ENCODE results near the gene ZNF550. TPM values are rescaled to one million over a fixed set of nuclear protein-coding genes. Genes with fewer than 3 reads are reported as not detected.
"Not testable (repeated sequence)": the region's sequence is repeated elsewhere in the genome, so short reads cannot be mapped to it uniquely, and the experiment has no call there.

The ZNF550 gene
- total and polyA plus RNA-seq, 9 of the 15 experiments (the other 6 are each of a cell fraction or from before 2014, with no cell fraction given): 1.6 to 11.8 (median 4.3) TPM

- peak; percentile 63 for TF ChIP-seq GMEB1 (CRISPR knock-in tag; IDR thresholded peaks at IDR 0.05)
- TF ChIP-seq RBFOX2 (IDR thresholded peaks at IDR 0.05; ENCODE audit: low read depth, low read length): peak; percentile 46
- TF ChIP-seq TFAP4 (CRISPR knock-in tag; IDR thresholded peaks at IDR 0.05; ENCODE audit: borderline replicate concordance): no peak
- no peak for TF ChIP-seq DEAF1 (CRISPR knock-in tag; IDR thresholded peaks at IDR 0.05)
- peak; percentile 67 for TF ChIP-seq GABPA (tag; conservative IDR thresholded peaks at IDR 0.05; ENCODE audit: low read depth)
- peak; percentile 5 to 17; a peak in 1 of 4 replicates for TF ChIP-seq SIX5 (IDR thresholded peaks at IDR 0.05; ENCODE audit: borderline replicate concordance in 1 of 2, insufficient read depth in 1 of 2, low read depth in 1 of 2, low read length in 2 of 2)
- TF ChIP-seq PTTG1 (tag; IDR thresholded peaks at IDR 0.05; ENCODE audit: low read depth): no peak
- TF ChIP-seq ZNF780A (CRISPR knock-in tag; IDR thresholded peaks at IDR 0.05): no peak
- no peak for TF ChIP-seq ZNF24 (IDR thresholded peaks at IDR 0.05)
- no peak for TF ChIP-seq ELF4 (CRISPR knock-in tag; IDR thresholded peaks at IDR 0.05)
- peak; percentile 57 for TF ChIP-seq POLR2G (IDR thresholded peaks at IDR 0.05; ENCODE audit: low read depth, low read length)
- no peak for TF ChIP-seq ZNF174 (CRISPR knock-in tag; IDR thresholded peaks at IDR 0.05)
- TF ChIP-seq E2F6 (IDR thresholded peaks at IDR 0.05; ENCODE audit: borderline replicate concordance in 1 of 2, extremely low read depth in 1 of 2, insufficient read depth in 1 of 2, insufficient read length in 1 of 2, low read depth in 1 of 2, low read length in 1 of 2, poor library complexity in 1 of 2, severe bottlenecking in 1 of 2): peak in 1 of 2 experiments; percentile 75
- TF ChIP-seq CREM (IDR thresholded peaks at IDR 0.05; ENCODE audit: low read depth): 0 out of 2 replicates have a peak, but pooled peaks have one; percentile 21
Observed at GRCh38 chr19:57527136-57527881, 32.4 kb downstream of the ZNF550 start, which contains the start of gene ZNF549 (continued).

- in situ Hi-C loops (cut with MboI); DNase-seq (ENCODE audit: extremely low read depth in 1 of 4, low spot score in 3 of 4); BruUV-seq (replicated peaks); POLR2A ChIA-PET; H3K4me3 ChIP-seq; H3K9me1 ChIP-seq (ENCODE audit: control insufficient read depth, insufficient read depth, low read length); H3K9me3 ChIP-seq (replicated peaks; ENCODE audit: control insufficient read depth, insufficient read depth, low read depth, low read length); H3K9ac ChIP-seq (ENCODE audit: insufficient read depth in 1 of 2, low read depth in 2 of 2, low read length in 2 of 2); H3K27ac ChIP-seq (ENCODE audit: extremely low read depth, low read depth, low read length); H2AFZ ChIP-seq (ENCODE audit: low read depth, low read length); H3K27me3 ChIP-seq (ENCODE audit: control insufficient read depth in 2 of 2, insufficient read depth in 2 of 2, low read length in 2 of 2); H4K20me1 ChIP-seq (replicated peaks; ENCODE audit: control insufficient read depth, insufficient read depth, low read length); CTCF ChIA-PET (ENCODE audit: low intra/inter-chr PET ratio); intact Hi-C loops (cut with micrococcal nuclease); H3K4me2 ChIP-seq (ENCODE audit: insufficient read depth, low read length); FAIRE-seq; ATAC-seq; H3K79me2 ChIP-seq (ENCODE audit: control insufficient read depth, insufficient read depth, low read length); H3K36me3 ChIP-seq (ENCODE audit: control insufficient read depth, insufficient read depth, low read length); H3K4me1 ChIP-seq (replicated peaks in 1 of 2; ENCODE audit: control insufficient read depth in 2 of 2, insufficient read depth in 2 of 2, low read length in 2 of 2): not testable (repeated sequence)
- WGBS (ENCODE audit: insufficient coverage, low coverage, missing lambda C conversion rate): 0% methylated on average over 4 of the region's 4 CpGs
Observed at GRCh38 chr19:57518021-57518420, 41.6 kb downstream of the ZNF550 start.

Data from K562 (cell line).